Stimulated activated CD8-positive, alpha-beta memory T cell treated with anti-CD3 and anti-CD28 coated beads, Interleukin-4, amount 100 ng/mL, for 4 hours (primary cell): ENCODE measurements around the gene NSMF.
"Not testable (repeated sequence)": the region's sequence is repeated elsewhere in the genome, so short reads cannot be mapped to it uniquely, and the experiment has no call there.

Experiments used
- DNase-seq, 2 donors: peaks; one replicate each; pipeline ENCODE4 v3.0.0-alpha.2; 2020; ENCODE audit warnings: low read depth in 2 of 2, low spot score in 1 of 2

The NSMF gene

DNA sequence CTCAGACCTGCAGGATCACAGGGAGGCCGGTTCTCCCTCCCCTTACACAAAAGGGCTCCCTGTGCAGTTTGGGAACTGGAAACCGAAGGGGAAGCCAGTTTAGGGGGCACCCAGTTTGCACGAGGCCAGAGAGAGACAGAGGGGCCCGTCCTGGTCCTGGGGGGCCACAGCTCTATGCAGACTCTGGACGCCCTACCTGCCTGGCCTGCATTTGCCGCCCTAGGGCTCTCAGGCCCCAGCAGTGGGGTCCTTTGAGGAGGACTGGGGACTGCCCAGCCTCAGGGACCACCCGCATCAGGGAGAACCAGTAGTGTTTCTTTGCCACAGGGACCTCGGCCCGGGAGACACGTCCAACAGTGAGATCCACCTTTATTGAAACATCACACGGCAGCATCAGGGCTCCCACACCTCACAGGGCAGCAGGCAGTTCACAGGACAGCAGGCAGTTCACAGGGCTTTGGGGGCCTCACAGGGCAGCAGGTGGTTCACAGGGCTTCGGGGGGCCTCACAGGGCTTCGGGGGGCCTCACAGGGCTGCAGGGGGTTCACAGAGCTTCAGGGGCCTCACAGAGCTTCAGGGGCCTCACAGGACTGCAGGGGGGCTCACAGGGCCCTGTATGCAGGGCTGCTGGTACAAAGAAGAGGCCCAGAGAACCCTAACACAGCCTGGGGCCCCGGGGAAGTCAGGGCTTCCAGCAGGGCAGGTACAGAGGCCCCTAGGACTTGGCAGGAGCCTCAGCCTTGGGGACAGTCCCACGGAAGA lies 648 bp upstream of the NSMF start:
- no peak for DNase-seq

DNA sequence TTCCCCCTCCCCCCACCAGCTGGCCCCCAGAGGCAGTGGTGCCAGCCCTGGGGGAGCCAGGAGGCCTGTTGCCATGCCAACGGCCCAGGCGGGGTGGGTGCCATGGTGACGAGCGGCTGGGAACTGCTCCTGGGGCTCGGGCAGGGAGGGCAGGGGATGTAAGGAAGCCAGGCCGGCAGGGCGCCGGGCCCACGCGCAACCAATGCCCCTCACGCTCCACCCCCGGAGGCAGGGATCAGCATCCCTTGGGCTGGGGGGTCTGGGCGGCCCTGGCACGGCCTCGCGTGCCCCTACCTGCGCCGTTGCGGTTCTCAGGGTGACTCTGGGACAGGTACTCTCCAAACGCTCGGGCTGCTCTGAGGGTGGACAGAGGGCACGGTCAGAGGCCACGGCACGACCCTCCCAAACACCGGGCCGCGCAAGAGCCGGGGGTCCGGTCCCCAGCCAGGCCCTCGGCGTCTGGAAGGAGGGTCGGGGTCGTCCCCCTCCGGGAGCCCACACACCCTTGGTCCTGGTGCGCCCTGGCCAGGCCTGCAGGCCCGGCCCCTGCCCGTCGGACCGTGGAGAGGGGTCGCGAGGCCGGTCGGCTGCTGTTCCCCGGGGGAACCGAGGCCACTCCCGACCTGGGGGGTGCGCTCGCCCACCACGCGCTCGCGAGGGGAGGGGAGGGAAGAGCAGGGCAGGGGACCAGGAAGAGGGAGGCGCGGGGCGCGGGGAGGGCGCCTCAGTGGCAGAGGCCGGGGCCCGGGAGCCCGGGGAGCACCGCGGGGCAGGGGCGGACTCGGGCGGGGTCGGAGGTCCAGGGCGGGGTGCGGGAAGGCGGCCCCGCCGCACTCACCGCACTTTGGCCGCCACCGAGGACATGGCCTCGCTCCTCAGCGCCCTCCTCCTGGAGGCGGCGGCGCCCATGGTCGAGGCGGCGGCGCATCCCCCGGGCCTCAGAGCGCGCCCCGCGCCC lies 661 bp downstream of the NSMF start:
- no peak for DNase-seq

DNA sequence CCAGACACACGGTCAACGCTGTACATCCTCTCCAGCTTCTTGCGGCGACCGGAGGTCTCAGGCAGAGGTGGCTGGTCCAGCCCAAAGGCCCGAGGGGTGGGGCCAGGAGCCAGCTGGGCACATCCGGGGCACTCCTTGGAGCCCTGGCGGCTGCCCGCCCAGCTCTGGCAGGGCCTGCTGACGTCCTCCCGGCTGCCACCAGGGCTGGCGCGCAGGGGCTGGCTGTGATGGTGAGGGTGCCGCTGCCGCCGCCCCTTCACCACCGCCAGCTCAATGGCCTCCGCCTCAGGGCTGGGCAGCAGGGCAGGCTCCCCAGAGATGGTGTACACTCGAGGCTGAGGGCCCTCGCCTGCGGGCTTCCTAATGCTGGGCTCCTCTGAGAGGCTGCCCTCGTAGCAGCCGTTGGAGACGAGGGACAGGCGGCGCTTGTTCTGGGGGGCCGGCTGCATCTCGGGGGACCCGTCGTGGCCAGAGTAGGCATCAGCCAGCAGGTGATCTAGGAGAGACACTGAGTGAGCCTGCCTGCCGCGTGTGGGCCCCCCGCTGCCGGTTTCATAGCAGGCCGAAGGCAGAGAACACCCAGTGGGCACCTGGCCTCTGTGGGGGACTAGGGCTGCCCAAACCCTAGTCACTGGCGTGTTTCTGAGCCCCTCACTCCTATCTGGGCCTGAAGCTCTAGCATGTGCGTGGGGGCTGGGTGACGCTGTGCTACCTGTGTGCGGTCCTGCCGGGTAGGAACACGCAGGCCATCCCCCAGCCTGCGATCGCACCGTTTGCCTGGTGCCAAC lies 1.5 kb downstream of the NSMF start:
- no peak for DNase-seq

DNA sequence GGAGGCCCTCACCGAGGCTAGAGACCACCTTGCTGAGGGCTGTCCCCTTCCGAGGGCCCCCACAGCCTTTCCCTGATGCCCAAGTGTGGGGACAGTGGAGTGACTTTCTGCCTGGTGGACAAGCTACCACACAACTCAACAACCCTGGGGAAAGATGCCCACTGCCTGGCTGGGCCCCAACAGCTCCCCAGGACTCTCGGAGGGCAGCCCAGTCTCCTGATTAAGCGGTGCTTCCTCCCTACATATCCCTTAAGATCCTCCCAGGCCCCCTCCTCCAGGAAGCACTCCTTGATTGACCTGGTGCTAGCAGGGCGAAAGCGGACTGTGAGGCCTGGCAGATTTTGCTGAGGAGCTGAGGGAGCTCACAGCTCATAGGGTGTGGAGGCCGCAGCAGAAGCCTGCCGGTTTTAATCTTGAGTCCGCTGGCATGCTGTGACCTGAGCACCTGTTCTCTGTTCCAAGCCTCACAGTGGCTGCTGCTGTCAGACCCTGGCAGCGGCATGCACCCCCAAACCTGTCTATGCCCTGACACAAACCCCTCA lies 2.2 kb downstream of the NSMF start:
- DNase-seq: no peak

DNA sequence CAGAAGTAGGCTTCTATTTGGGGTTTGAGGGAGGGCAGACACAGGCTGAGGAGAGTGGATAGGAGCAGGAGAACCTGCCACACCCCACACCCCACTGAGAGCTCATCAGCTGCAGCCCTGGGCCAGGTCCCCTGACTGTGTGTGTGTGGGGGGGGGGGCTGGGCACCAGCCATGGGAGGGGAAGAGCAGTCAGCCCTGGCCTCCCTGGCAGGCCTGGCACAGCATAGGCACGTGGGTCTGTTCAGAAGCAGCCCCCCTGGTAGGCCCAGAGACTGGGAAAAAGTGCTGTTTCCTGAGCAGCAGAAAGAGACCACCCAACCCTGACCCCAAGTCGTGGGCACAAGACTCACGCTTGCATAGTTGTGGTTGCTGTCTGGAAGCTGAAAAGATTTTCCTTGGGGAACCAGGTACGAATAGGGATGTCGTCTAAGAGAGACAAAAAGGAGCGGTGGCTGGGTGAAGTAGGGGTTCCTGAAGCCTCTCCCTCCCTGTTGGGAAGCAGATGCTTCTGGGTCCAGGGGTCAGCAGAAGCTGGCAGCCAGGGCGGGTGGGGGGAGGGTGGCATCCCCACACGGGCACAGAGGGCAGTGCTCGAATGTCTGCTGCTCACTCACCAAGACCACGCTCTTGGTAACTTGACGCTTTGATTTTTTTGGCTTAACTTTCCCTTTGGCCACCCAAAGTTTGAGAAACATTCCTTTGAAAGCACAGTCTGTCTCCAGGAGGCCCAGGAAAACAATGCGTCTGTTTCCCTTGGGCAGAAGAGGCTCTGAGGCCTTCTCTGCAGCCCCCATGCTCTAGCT lies 2.9 kb downstream of the NSMF start:
- no peak for DNase-seq

DNA sequence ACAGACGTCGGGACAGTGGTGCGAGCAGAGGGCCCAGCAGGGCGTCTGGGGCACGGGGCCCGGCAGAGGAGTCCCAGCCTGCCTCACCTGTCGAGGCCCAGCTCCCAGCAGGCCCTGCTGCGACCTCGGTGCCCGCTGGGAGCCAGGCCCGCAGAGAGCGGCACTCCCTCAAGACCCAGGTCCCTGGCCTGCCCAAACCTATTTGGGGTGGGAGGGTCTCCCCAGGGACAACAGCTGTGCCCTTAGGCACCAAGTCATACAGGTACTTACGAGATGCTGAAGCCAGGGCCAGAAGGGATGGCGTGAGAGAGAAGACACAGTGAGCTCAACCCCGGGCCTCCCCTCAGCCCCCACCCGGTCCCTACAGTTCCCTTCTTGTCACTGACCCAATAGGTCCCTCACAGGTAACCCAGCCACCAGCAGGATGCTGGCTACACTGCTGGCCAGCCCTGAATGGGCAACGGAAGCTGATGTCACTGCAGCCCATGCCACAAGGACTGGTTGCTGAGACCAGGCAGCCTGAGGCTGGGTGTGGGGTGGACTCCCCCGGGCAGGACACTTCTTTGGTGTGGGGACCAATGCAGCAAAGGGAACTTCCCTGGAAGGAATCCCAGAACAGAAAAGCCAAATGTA lies 3.7 kb downstream of the NSMF start:
- DNase-seq: no peak

DNA sequence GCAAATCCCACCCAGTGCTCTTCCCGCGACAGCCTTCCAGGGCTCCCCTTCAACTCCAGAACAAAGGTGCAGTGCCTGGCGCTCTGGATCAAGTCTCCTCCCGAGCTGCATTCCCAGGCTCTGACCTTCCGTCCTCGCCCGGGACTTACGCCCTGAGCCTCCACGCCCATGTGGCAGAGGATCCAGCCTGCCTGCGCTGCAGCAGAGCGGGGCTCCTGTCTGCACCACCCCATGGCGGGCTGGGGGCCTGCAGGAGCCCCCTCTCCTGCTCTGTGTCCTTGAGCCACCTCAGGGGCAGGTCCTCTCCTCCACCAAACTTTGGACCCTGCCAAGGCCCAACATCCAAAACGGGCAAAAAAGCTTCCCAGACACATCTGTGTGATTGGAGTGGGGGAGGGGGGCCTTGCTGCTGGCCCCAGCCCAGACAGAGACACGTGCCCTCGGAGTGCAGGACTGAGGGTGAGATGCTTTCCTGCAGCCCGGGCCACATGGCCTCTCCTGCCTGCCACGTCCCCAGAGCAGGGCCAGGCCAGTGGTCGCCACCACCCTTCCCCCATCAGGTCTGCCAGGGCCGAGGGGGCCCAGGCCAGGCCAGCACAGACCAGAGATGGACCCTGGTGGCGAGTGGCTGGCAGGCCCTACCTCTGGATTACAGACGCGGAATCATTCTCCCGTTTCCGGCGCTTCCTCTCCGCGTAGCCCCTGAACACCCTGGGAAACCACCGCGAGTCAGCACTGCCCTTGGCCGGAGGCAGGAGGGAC lies 4.4 kb downstream of the NSMF start:
- DNase-seq: no peak

DNA sequence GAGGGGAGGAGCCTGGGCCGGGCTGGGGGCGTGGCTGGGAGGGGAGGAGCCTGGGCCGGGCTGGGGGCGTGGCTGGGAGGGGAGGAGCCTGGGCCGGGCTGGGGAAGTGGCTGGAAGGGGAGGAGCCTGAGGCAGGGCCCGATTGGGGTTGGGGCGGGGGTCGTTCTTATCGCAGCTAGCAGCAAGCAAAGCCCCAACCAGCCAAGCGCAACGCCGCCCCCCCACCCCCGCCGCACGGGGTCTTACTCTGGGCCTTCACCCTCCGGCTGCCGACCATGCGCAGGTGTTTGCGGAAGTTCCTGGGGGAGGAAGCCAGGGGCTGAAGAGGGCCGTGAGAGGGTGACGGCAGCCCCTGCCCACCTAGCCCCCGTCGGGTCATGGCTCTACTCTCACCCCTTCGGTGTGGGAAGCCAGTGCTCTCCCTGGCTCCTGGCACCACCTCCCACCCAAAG lies 5.0 kb downstream of the NSMF start:
- DNase-seq: no peak

DNA sequence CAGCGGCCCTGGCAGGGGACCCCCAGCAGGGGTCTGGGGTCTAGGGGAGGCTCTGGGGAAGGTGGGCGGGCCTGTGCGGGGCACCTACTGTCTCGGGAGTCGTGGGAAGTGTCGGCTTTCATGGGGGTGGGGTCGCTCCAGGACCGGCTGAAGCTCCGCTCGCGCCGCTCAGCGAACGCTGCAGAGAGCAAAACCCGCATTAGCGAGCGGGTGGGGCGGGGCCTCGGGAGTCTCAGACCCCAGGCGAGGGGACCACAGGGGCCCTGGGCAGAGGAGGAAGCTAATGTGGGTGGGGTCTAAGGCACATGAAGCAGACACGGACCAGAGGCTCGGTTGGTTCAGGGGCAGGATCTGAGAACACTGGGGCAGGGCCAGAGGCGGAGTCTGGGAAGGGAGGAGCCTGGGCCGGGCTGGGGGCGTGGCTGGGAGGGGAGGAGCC lies 5.5 kb downstream of the NSMF start:
- peak in 1 of 2 donors; percentile 32 for DNase-seq

DNA sequence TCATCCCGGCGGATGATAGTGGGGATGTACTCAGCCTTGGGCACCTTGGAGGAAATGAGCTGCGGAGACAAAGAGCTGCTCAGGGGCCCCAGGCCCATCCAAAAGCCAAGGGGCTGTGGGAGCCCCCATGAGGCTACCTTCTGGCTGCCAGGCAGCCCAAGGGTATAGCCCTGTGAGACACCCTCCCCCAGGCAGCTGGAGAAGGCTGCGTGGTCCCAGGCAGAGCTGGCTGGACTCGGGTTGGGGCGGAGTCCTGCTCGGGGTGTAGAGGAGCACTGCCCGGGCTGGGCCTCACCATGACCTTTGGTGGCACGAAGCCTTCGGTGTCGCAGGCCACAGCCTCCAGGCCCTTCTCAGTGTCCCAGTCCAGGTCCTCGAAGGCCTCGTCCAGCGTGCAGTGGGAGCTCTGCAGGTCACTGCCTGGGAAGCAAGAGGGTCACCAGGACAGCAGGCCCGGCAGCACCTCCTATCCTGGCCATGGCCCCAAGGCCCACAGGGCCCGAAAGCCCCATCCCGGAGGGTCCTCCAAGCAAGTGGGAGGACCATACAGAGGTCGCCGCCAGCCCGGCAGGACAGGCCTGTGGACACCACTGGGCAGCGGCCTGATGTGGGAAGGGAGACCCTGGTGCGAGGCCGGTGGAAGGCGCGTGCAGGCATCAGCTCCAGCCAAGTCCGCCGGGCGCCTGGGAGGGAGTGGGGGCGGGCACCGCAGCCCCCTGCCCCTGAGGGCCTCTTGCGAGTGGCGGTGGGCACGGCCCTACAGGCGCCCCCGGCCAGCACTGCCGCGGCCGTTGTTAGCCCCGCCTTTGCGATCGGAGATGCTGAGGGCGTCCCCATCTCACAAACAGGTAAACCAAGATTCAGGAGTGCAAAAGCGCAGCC lies 6.1 kb downstream of the NSMF start:
- DNase-seq: no peak

DNA sequence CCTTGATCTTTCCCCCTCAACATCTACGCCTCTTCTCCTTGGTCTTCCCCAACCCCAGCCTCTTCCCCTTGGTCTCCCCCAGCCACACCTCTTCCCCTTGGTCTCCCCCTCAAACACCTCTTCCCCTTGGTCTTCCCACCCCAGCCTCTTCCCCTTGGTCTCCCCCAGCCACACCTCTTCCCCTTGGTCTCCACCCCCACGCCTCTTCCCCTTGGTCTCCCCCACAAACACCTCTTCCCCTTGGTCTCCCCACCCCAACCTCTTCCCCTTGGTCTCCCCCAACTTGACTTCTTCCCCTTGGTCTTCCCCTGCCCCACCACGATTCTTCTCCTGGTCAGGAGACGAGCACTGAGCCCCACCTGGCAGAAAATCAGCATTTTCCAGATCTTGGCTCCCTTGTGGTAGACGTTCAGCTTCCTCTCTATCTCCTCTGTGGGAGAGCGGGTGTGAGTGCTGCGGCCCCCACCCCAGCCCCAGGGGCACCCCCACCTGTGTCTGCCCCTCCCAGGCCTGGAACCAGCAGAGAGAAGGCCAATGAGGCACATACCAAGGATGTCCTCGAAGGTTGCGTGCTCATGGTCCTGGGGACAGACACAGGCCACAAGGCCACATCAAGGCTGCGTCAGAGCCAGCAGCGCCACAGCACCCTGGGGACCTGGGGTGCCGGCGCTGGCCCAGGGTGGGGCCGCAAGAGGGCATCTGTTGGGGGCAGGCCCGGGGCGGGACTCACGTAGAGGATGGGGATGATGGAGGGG lies 7.0 kb downstream of the NSMF start:
- DNase-seq: no peak

DNA sequence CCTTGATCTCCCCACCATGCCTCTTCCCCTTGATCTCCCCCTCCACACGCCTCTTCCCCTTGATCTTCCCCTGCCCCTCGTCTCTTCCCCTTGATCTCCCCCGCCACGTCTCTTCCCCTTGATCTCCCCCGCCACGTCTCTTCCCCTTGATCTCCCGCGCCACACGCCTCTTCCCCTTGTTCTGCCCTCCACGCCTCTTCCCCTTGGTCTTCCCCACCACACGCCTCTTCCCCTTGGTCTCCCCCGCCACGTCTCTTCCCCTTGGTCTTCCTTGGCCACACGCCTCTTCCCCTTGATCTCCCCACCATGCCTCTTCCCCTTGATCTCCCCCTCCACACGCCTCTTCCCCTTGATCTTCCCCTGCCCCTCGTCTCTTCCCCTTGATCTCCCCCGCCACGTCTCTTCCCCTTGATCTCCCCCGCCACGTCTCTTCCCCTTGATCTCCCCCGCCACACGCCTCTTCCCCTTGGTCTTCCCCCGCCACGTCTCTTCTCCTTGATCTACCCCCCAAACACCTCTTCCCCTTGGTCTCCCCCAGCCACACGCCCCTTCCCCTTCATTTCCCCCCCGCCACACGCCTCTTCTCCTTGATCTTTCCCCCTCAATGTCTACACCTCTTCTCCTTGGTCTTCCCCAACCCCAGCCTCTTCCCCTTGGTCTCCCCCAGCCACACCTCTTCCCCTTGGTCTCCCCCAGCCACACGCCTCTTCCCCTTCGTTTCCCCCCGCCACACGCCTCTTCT lies 7.7 kb downstream of the NSMF start:
- DNase-seq: not testable (repeated sequence)

DNA sequence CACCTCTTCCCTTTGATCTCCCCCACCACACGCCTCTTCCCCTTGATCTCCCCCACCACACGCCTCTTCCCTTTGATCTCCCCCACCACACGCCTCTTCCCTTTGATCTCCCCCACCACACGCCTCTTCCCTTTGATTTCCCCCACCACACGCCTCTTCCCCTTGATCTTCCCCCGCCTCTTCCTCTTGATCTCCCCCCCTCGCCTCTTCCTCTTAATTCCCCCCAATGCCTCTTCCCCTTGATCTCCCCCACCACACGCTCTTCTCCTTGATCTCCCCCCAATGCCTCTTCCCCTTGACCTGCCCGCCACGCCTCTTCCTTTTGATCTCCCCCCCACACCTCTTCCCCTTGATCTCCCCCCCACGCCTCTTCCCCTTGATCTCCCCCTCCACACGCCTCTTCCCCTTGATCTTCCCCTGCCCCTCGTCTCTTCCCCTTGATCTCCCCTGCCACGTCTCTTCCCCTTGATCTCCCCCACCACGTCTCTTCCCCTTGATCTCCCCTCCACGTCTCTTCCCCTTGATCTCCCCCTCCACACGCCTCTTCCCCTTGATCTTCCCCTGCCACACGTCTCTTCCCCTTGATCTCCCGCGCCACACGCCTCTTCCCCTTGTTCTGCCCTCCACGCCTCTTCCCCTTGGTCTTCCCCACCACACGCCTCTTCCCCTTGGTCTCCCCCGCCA lies 8.5 kb downstream of the NSMF start:
- peak in 1 of 2 donors; percentile 31 for DNase-seq

DNA sequence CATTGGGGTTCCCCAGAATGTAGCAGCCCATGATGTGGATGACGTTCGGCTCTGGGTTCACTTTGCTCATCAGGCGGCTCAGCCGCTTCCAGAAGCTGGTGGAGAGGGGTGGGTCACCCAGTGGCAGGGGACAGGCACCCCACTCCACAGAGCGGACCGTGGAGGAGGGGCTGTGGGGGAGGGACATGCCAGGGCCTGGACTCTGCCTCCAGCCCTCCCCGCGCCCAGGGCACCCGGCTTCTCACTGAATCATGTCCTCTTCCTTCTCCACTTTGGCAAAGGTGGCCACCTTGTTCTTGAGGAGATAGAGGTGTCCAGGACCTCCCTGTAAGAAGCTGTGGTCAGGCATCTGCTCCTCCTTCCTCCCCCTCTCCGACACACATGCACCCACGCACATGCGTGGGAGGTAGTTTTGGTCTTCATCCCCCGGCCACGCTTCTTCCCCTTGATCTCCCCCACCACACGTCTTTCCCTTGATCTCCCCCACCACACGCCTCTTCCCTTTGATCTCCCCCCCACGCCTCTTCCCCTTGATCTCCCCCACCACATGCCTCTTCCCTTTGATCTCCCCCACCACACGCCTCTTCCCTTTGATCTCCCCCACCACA lies 9.1 kb downstream of the NSMF start:
- DNase-seq: peak; percentile 42 to 46

DNA sequence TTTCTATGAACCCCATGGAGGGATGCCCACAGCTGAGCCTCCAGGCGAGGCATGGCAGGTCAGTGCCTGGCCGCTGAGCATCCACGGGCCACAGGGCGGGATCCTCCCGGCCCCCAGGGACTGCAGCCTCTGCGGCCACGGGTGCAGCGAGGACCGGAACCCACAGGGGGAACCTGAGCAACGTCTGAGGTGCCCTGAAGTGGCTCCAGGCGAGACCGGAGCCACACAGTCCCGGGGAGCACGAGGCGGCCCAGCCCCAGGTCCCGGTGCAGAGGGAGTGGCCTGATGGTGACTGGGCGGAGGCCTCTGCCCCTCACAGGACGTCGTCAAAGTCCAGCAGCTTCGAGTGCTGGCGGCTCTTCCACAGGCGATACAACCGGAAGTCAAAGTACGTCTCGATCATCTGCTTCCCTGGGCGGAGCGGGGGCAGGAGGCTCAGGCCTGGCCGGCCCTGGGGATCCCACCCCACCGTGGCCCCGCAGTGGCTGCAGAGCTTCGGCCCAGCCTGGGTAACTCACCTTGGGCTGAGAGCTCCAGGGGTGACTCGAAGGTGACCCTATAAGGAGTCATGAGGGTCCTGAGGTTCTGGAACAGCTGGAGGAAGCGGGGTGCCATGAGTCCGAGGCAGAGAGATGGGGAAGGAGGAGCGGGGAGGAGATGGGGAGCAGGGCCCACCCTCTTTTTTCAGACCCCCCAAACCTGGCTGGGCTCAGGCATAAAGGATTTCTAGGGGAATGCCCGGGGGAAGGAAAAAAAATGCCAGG lies 9.9 kb downstream of the NSMF start:
- DNase-seq: no peak
